Fibroblast of upper back skin (primary cell): ENCODE data around the gene SMNDC1.

Experiments used
- DNase-seq: peaks from one replicate; pipeline ENCODE4 v3.0.0-alpha.2; 2013

The SMNDC1 gene

GRCh38 chr10:110244550-110244949 lies 60.2 kb downstream of the SMNDC1 start:
- DNase-seq, result no peak

GRCh38 chr10:110242511-110242910 lies 62.2 kb downstream of the SMNDC1 start:
- no peak for DNase-seq

GRCh38 chr10:110241841-110242240 lies 62.9 kb downstream of the SMNDC1 start:
- DNase-seq, result no peak

- DNase-seq, result no peak
These were observed 63.3 kb downstream of the SMNDC1 start for GRCh38 chr10:110241407-110241806.
